ENCODE measurements around the gene SMPX.

SMPX gene

GRCh38 chrX:21656587-21657317 is 101.2 kb downstream of the SMPX start:
- TF ChIP-seq TCF4 (CRISPR knock-in tag; IDR thresholded peaks at IDR 0.05; ENCODE audit: borderline replicate concordance) = no peak
- TF ChIP-seq TOX (CRISPR knock-in tag; IDR thresholded peaks at IDR 0.05; ENCODE audit: borderline replicate concordance) = no peak
- no peak for TF ChIP-seq GLIS3 (CRISPR knock-in tag; IDR thresholded peaks at IDR 0.05)
- no peak for TF ChIP-seq BACH2 (CRISPR knock-in tag; IDR thresholded peaks at IDR 0.05; ENCODE audit: borderline replicate concordance)
- no peak for TF ChIP-seq RARB (CRISPR knock-in tag; IDR thresholded peaks at IDR 0.05)
- no peak for TF ChIP-seq CSRNP3 (CRISPR knock-in tag; IDR thresholded peaks at IDR 0.05)
- TF ChIP-seq ESRRG (CRISPR knock-in tag; IDR thresholded peaks at IDR 0.05) = no peak
- no peak for TF ChIP-seq SNAI2 (CRISPR knock-in tag; IDR thresholded peaks at IDR 0.05)
- TF ChIP-seq POU6F1 (CRISPR knock-in tag; IDR thresholded peaks at IDR 0.05; ENCODE audit: borderline replicate concordance, low read depth) = no peak
- TF ChIP-seq ZFP3 (CRISPR knock-in tag; IDR thresholded peaks at IDR 0.05) = no peak
- TF ChIP-seq ZFP30 (CRISPR knock-in tag; IDR thresholded peaks at IDR 0.05) = no peak
- no peak for TF ChIP-seq ZNF565 (CRISPR knock-in tag; conservative IDR thresholded peaks at IDR 0.05; ENCODE audit: low read depth)
- no peak for TF ChIP-seq TSHZ2 (CRISPR knock-in tag; IDR thresholded peaks at IDR 0.05)
- TF ChIP-seq CREB5 (CRISPR knock-in tag; IDR thresholded peaks at IDR 0.05; ENCODE audit: low read depth) = no peak
- TF ChIP-seq PPARA (CRISPR knock-in tag; IDR thresholded peaks at IDR 0.05; ENCODE audit: borderline replicate concordance) = no peak
- TF ChIP-seq OSR1 (CRISPR knock-in tag; IDR thresholded peaks at IDR 0.05) = no peak
- no peak for TF ChIP-seq CSDC2 (CRISPR knock-in tag; IDR thresholded peaks at IDR 0.05)
- no peak for TF ChIP-seq ARNTL (CRISPR knock-in tag; IDR thresholded peaks at IDR 0.05; ENCODE audit: borderline replicate concordance, low read depth)
- no peak for TF ChIP-seq PATZ1 (CRISPR knock-in tag; IDR thresholded peaks at IDR 0.05; ENCODE audit: borderline replicate concordance)
- no peak for ATAC-seq
